Testis (tissue), 3 donors: ENCODE data around the gene GRIN1. TPM values are rescaled to one million over a fixed set of nuclear protein-coding genes. Genes with fewer than 3 reads are reported as not detected.

ENCODE experiments used
- DNase-seq: peaks from one replicate; pipeline ENCODE4 v3.0.0-alpha.2; 2019
- H3K27ac ChIP-seq, 2 donors: fragments of 200-600 bp; sonication (generic); one replicate each; pipeline ENCODE4 v1.5.1; 2019
- H3K27me3 ChIP-seq: fragments of 200-600 bp; sonication (generic); one replicate; pipeline ENCODE4 v1.5.1; 2019
- H3K36me3 ChIP-seq: fragments of 200-600 bp; sonication (generic); one replicate; pipeline ENCODE4 v1.5.1; 2017; ENCODE audit warnings: low read depth; ENCODE audit errors: missing control alignments
- H3K4me1 ChIP-seq: fragments of 200-600 bp; sonication (generic); one replicate; pipeline ENCODE4 v1.5.1; 2019
- H3K4me3 ChIP-seq, 2 donors: fragments of 200-600 bp; sonication (generic); one replicate each; pipeline ENCODE4 v1.5.1; 2017 to 2019
- H3K9me3 ChIP-seq: fragments of 200-600 bp; sonication (generic); one replicate; pipeline ENCODE4 v1.5.1; 2017
- POLR2A ChIP-seq: fragments of 450-650 bp; IDR thresholded peaks from one replicate; pipeline ENCODE4 v1.6.1; 2017; ENCODE audit warnings: antibody characterized with exemption, mild to moderate bottlenecking, moderate library complexity
- WGBS, 2 donors: methylation state at CpG; one replicate each; pipeline ENCODE4 v1.1.5; 2018; 5-methylcytosine and 5-hydroxymethylcytosine counted together
- intact Hi-C: fragments of 100-400 bp; cut with DNase I; formaldehyde crosslinking; loops from one replicate; pipeline ENCODE4 v1.15.1; 2023; ENCODE audit warnings: low total_unique reads
- polyA plus RNA-seq: library from polyadenylated mRNA; stranded (reverse); fragments of 350-450 nt; fragmentation: Illumina TruSeq; extraction: RNeasy Lipid Tissue Mini Kit (QIAGEN cat#74804); gene quantifications from one replicate; pipeline ENCODE4 v1.2.3, GENCODE V29; 2014; ENCODE audit warnings: low read depth, low replicate concordance; ENCODE audit not compliant: insufficient read depth
- total RNA-seq, 2 donors: library from RNA; depleted of rRNA; stranded (reverse); fragments of >200 nt; gene quantifications; one replicate each; pipeline ENCODE4 v1.2.3, GENCODE V29; 2016
- TF ChIP-seq, protein P1 (sequence below), 3 experiments: fragments of 450-650 bp in 2 of 3; fragments of 200-600 bp in 1 of 3; sonication (generic) in 1 of 3; IDR thresholded peaks; one replicate each; pipeline ENCODE4 v1.5.1; 2016 to 2019; ENCODE audit warnings: antibody characterized with exemption in 3 of 3, mild to moderate bottlenecking in 2 of 3, moderate library complexity in 1 of 3

GRIN1 gene
- total and polyA plus RNA-seq, 3 donors from 2014 or later = 0.79 to 3.8 (median 1.5) TPM

DNA sequence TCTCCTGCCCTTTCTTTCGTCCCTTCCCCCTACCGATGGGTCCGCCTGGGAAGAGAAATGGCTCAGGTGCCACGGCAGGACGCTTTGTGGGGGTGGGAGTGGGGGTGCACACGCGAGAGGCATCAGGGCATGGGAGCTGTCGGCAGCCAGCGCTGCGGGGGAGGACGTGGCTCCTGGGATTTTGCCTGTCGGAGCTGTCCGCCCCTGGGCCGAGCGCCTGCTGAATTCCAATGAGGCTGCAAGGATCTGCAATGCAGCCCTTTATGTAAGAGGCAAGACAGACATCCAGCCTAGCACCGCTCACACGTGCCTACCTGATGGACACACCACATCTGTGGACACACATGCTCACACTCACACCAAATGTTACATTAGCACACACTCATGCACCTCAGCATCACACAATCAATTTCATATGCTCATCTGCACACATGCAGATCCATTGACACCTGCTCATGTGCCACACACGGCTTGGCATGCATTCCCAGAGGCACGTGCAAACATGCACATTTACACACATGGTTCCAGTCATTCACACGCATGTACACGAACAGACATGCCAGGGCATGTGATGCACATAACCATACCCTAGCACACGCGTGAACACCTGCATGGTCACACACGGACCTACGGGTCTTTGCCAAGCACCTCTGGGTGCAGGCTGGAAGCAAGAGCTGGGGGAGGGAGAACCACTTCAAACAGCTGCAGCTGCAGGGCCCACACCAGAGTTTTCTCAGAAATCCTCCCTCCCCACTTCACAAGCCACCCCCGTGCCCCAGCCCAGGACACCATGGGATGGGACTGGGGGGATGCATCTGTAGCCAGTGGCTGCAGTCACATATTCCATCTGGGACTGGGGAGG lies 1.4 kb downstream of the GRIN1 start:
- H3K4me3 ChIP-seq = no peak overlapping the region
- TF ChIP-seq, protein P1, sequence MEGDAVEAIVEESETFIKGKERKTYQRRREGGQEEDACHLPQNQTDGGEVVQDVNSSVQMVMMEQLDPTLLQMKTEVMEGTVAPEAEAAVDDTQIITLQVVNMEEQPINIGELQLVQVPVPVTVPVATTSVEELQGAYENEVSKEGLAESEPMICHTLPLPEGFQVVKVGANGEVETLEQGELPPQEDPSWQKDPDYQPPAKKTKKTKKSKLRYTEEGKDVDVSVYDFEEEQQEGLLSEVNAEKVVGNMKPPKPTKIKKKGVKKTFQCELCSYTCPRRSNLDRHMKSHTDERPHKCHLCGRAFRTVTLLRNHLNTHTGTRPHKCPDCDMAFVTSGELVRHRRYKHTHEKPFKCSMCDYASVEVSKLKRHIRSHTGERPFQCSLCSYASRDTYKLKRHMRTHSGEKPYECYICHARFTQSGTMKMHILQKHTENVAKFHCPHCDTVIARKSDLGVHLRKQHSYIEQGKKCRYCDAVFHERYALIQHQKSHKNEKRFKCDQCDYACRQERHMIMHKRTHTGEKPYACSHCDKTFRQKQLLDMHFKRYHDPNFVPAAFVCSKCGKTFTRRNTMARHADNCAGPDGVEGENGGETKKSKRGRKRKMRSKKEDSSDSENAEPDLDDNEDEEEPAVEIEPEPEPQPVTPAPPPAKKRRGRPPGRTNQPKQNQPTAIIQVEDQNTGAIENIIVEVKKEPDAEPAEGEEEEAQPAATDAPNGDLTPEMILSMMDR (IDR thresholded peaks at IDR 0.05) = no peak
- TF ChIP-seq POLR2A = no peak

DNA sequence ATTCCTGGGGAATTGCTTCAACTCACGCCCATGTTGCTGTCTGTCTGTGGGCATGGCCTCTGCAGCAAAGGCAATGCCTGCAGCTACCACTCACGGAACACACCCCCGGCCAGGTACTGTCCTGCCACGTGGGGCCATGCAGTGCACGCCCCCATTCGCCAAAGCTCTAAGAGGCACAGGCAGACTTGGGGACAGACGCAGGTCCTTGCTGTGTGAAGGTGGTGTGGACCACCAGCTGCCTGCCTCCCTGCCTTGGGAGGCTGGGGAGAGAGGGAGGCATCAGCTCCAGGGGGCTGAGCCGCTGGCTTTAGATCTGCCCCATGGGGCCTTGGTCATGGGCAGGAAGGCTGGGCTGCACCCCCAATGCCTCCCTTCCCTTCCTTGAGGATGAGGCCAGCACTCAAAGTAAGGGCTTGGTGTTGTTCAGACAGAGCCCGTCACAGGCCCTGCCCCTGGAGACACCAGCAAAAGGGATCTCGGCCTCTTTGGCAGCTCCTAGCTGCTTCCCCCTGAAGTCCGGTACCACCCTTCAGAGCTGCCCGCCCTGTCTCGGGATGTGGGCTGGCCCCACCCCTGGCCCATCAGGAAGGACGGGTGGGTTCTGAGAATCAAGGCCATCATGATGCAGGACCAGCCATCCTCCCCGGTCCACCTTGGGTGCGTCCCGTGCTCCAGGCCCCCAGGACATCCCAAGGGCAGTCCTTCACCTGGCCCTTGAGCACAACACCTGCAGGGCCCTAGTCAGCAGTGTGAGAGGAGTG lies 2.3 kb downstream of the GRIN1 start:
- no peak overlapping the region for H3K4me3 ChIP-seq
- TF ChIP-seq POLR2A = no peak
- TF ChIP-seq, protein P1 (IDR thresholded peaks at IDR 0.05) = no peak
- DNase-seq = no peak
- H3K9me3 ChIP-seq = no peaks in the 10 kb centered on the region
- intact Hi-C loops = no loop called here
- H3K27ac ChIP-seq = no peak overlapping the region
- WGBS, 2 donors = 80 to 84% methylated on average over 12 to 17 of the region's 17 CpGs
- no peaks in the 10 kb centered on the region for H3K36me3 ChIP-seq
- H3K4me1 ChIP-seq = no peaks in the 10 kb centered on the region
- no peaks in the 10 kb centered on the region for H3K27me3 ChIP-seq

More for the DNA sequence above, 1.4 kb downstream of the GRIN1 start:
- intact Hi-C loops = no loop called here
- Histone ChIP-seq H3K9me3 (no peaks in the 10 kb centered on the region), H3K27me3 (no peaks in the 10 kb centered on the region), H3K27ac (no peak overlapping the region), H3K4me1 (no peaks in the 10 kb centered on the region), H3K36me3 (no peaks in the 10 kb centered on the region)
- WGBS, 2 donors = 49 to 63% methylated on average over 11 to 25 of the region's 26 CpGs
- DNase-seq = no peak

DNA sequence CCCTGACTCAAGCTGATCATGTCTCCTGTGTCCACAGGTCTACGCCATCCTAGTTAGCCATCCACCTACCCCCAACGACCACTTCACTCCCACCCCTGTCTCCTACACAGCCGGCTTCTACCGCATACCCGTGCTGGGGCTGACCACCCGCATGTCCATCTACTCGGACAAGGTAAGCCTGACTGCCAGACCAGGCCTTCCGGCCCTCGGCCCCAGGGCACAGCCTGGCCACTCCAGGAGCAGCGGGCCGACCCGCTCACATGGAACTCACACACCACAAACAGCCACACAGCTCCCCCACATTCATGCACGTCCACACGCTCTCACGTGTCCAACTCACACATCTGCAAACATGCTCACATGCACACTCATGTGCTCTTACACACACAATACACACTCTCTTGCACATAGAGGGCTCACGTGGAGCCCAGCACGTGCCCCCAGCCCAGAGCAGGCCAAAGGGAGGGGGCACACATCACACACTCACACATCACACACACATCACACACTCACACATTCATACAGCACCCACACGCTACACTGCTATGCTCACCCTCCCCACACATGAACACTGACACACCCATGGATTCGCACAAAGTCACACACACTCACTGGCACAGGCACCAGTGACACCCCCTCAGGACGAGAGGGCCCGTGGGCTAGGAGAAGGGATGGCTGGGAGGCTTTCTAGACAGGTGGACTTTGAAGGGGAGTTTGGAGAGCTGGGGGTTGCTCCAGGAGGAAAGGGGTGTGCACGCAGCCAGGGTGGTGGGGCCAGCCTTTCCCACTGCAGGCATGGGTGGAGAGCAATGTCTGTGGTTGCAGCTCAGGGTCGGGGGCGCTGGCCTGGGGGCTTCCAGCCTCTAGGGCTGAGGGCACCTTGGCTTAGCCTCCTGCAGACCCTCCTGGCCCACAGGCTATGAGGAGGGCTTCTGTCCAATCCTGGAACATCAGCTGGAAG lies 3.3 kb downstream of the GRIN1 start:
- Histone ChIP-seq H3K27ac (no peak overlapping the region), H3K9me3 (no peaks in the 10 kb centered on the region), H3K4me1 (no peaks in the 10 kb centered on the region), H3K27me3 (no peaks in the 10 kb centered on the region), H3K36me3 (no peaks in the 10 kb centered on the region), H3K4me3 (no peak overlapping the region)
- TF ChIP-seq, protein P1 (IDR thresholded peaks at IDR 0.05) = no peak
- TF ChIP-seq POLR2A = no peak
- intact Hi-C loops = no loop called here
- DNase-seq = no peak
- 74 to 81% methylated on average over 22 to 24 of the region's 24 CpGs for WGBS, 2 donors

DNA sequence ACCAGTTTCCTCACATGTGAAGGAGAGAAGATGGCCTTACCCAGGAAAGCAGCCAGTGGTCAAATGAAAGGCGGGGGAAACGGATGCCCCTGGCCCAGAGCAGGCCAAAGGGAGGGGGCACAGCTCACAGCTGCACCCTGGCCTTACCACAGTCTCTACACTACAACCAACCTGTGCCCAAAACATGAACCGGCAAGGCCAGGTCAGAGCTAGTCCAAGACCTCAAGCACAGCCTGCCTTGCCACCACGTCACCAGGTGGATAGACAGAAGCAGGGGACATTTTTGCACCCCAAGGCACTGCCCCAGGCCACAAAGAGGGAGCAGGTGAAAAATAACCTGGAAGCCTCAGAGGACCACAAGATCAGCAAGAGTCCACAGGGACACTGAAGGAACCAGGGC lies 4.5 kb downstream of the GRIN1 start:
- WGBS, 2 donors = 65 to 78% methylated on average over 4 of the region's 4 CpGs
- no peaks in the 10 kb centered on the region for H3K27me3 ChIP-seq
- intact Hi-C loops = no loop called here
- no peaks in the 10 kb centered on the region for H3K36me3 ChIP-seq
- no peak overlapping the region for H3K4me3 ChIP-seq
- H3K27ac ChIP-seq = no peak overlapping the region
- H3K4me1 ChIP-seq = no peaks in the 10 kb centered on the region
- TF ChIP-seq, protein P1 (IDR thresholded peaks at IDR 0.05) = no peak
- TF ChIP-seq POLR2A = no peak
- H3K9me3 ChIP-seq = no peaks in the 10 kb centered on the region
- DNase-seq = no peak
